Osteoblast (primary cell): Measurements from ENCODE around the gene PDE10A. TPM values are rescaled to one million over a fixed set of nuclear protein-coding genes. Genes with fewer than 3 reads are reported as not detected.

Source experiments
- DNase-seq: peaks from one replicate; pipeline ENCODE4 v3.0.0; 2011; ENCODE audit warnings: low spot score, mixed read lengths; ENCODE audit not compliant: insufficient read length; ENCODE audit errors: missing footprints
- H2AFZ ChIP-seq: 2 replicates; pipeline ENCODE4 v1.6.0; 2011; ENCODE audit warnings: mild to moderate bottlenecking, low read length
- H3K27ac ChIP-seq: 2 replicates; pipeline ENCODE4 v1.5.1; 2011; ENCODE audit warnings: mild to moderate bottlenecking, low read depth, low read length, moderate library complexity
- H3K27me3 ChIP-seq: 2 replicates; pipeline ENCODE4 v1.6.0; 2012; ENCODE audit warnings: mild to moderate bottlenecking, control low read depth, inconsistent platforms, low read length, moderate library complexity; ENCODE audit not compliant: insufficient read depth
- H3K36me3 ChIP-seq: 2 replicates; pipeline ENCODE4 v1.5.1; 2011; ENCODE audit warnings: mild to moderate bottlenecking, low read length, control low read depth, moderate library complexity; ENCODE audit not compliant: insufficient read depth
- H3K4me1 ChIP-seq: 2 replicates; pipeline ENCODE4 v1.5.1; 2011; ENCODE audit warnings: mild to moderate bottlenecking, low read length, control low read depth, moderate library complexity; ENCODE audit not compliant: insufficient read depth
- H3K4me2 ChIP-seq: 2 replicates; pipeline ENCODE4 v1.6.0; 2011; ENCODE audit warnings: mild to moderate bottlenecking, low read length; ENCODE audit not compliant: insufficient read depth
- H3K4me3 ChIP-seq: fragments of 200-600 bp; sonication (generic); 3 replicates; pipeline ENCODE4 v1.5.1; 2012; ENCODE audit warnings: mild to moderate bottlenecking, low read length, inconsistent platforms; ENCODE audit not compliant: insufficient read depth
- H3K79me2 ChIP-seq: 2 replicates; pipeline ENCODE4 v1.6.0; 2012; ENCODE audit warnings: mild to moderate bottlenecking, low read length, control low read depth, inconsistent platforms; ENCODE audit not compliant: insufficient read depth
- H3K9me3 ChIP-seq: 2 replicates; pipeline ENCODE4 v1.5.1; 2011; ENCODE audit warnings: low read depth, low read length, control low read depth
- H4K20me1 ChIP-seq: 2 replicates; pipeline ENCODE4 v1.6.0; 2012; ENCODE audit warnings: mild to moderate bottlenecking, low read length, control low read depth; ENCODE audit not compliant: insufficient read depth
- CTCF ChIP-seq: IDR thresholded peaks from 2 replicates; pipeline ENCODE4 v1.5.1; 2011; ENCODE audit warnings: mild to moderate bottlenecking, low read depth, low read length, moderate library complexity; ENCODE audit errors: extremely low read depth
- total RNA-seq: library from RNA; depleted of rRNA; stranded (reverse); fragments of >200 nt; gene quantifications from 2 replicates; pipeline ENCODE4 v1.2.3, GENCODE V29; 2012

PDE10A gene
- total RNA-seq, 1 donor: 3.3 TPM

- Histone ChIP-seq H3K4me1 (no peaks in the 10 kb centered on the region), H3K4me2 (no peak overlapping the region), H3K27me3 (no peaks in the 10 kb centered on the region), H3K9me3 (no peaks in the 10 kb centered on the region), H3K27ac (no peak overlapping the region), H2AFZ (no peak overlapping the region), H4K20me1 (no peaks in the 10 kb centered on the region), H3K36me3 (no peaks in the 10 kb centered on the region), H3K4me3 (no peak overlapping the region), H3K79me2 (no peaks in the 10 kb centered on the region)
- no peak for DNase-seq
- TF ChIP-seq CTCF: no peak
Measured at GRCh38 chr6:165403006-165403595, 259.9 kb downstream of the PDE10A start.

- no peaks in the 10 kb centered on the region for H3K9me3 ChIP-seq
- no peaks in the 10 kb centered on the region for H3K79me2 ChIP-seq
- no peak for TF ChIP-seq CTCF
Measured at GRCh38 chr6:165401092-165401491, 261.9 kb downstream of the PDE10A start.

GRCh38 chr6:165390475-165390874, 272.6 kb downstream of the PDE10A start:
- no peak for TF ChIP-seq CTCF
- no peak overlapping the region for H3K4me3 ChIP-seq
- no peak for DNase-seq
- no peaks in the 10 kb centered on the region for H3K27me3 ChIP-seq
- no peak overlapping the region for H3K4me2 ChIP-seq
- no peaks in the 10 kb centered on the region for H3K36me3 ChIP-seq
- H2AFZ ChIP-seq: no peak overlapping the region
- H3K9me3 ChIP-seq: no peaks in the 10 kb centered on the region
- H3K79me2 ChIP-seq: no peaks in the 10 kb centered on the region
- no peaks in the 10 kb centered on the region for H3K4me1 ChIP-seq
- no peaks in the 10 kb centered on the region for H4K20me1 ChIP-seq
- no peak overlapping the region for H3K27ac ChIP-seq

More at GRCh38 chr6:165401092-165401491, 261.9 kb downstream of the PDE10A start:
- Histone ChIP-seq H2AFZ (no peak overlapping the region), H3K27me3 (no peaks in the 10 kb centered on the region), H4K20me1 (no peaks in the 10 kb centered on the region), H3K4me2 (no peak overlapping the region), H3K4me1 (no peaks in the 10 kb centered on the region), H3K27ac (no peak overlapping the region), H3K36me3 (no peaks in the 10 kb centered on the region), H3K4me3 (no peak overlapping the region)
- DNase-seq: no peak

- Histone ChIP-seq H3K4me2 (no peak overlapping the region), H3K4me3 (no peak overlapping the region), H3K79me2 (no peaks in the 10 kb centered on the region), H4K20me1 (no peaks in the 10 kb centered on the region), H3K27me3 (no peaks in the 10 kb centered on the region), H3K36me3 (no peaks in the 10 kb centered on the region), H3K4me1 (no peaks in the 10 kb centered on the region), H3K27ac (no peak overlapping the region), H2AFZ (no peak overlapping the region), H3K9me3 (no peaks in the 10 kb centered on the region)
- no peak for DNase-seq
- no peak for TF ChIP-seq CTCF
Measured at GRCh38 chr6:165389534-165389933, 273.5 kb downstream of the PDE10A start.
